NT2/D1 (cell line): ENCODE measurements around the gene SLC22A17.

Source experiments
- DNase-seq: peaks from one replicate; pipeline ENCODE4 v3.0.0-alpha.2; 2011; ENCODE audit warnings: low read depth, low spot score
- H3K27me3 ChIP-seq: 2 replicates; pipeline ENCODE4 v1.6.0; 2011; ENCODE audit warnings: mild to moderate bottlenecking; ENCODE audit not compliant: insufficient read length, insufficient read depth
- H3K36me3 ChIP-seq: 2 replicates; pipeline ENCODE4 v1.6.1; 2011; ENCODE audit warnings: mild to moderate bottlenecking, low read length, mixed read lengths; ENCODE audit not compliant: insufficient read depth, insufficient read length
- H3K4me1 ChIP-seq: 2 replicates; pipeline ENCODE4 v1.5.1; 2011; ENCODE audit not compliant: insufficient read depth, insufficient read length
- H3K4me3 ChIP-seq: 2 replicates; pipeline ENCODE4 v1.5.1; 2011; ENCODE audit warnings: low read depth; ENCODE audit not compliant: insufficient read length
- H3K9ac ChIP-seq: 2 replicates; pipeline ENCODE4 v1.6.0; 2011; ENCODE audit warnings: low read depth; ENCODE audit not compliant: insufficient read length
- H3K9me3 ChIP-seq: 2 replicates; pipeline ENCODE4 v1.5.1; 2011; ENCODE audit warnings: mild to moderate bottlenecking, low read length; ENCODE audit not compliant: insufficient read depth
- SUZ12 ChIP-seq: IDR thresholded peaks from 2 replicates; pipeline ENCODE4 v1.6.1; 2011; ENCODE audit not compliant: insufficient read length, insufficient read depth; ENCODE audit errors: extremely low read depth
- YY1 ChIP-seq: IDR thresholded peaks from 2 replicates; pipeline ENCODE4 v1.6.1; 2011; ENCODE audit not compliant: insufficient read length, insufficient read depth
- ZNF274 ChIP-seq: IDR thresholded peaks from 2 replicates; pipeline ENCODE4 v1.6.1; 2011; ENCODE audit warnings: mild to moderate bottlenecking, low read depth, low read length

The SLC22A17 gene

DNA sequence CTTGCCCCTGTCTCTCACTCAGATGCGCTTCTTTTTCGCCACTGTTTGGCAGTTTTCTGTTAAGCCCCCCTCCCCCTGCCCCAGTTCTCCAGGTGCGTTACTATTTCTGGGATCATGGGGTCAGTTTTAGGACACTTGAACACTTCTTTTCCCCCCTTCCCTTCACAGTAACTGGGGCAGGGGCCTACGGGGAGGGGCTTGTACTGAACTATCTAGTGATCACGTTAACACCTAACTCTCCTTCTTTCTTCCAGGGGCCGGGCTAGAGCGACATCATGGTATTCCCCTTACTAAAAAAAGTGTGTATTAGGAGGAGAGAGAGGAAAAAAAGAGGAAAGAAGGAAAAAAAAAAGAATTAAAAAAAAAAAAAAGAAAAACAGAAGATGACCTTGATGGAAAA is 27.7 kb downstream of the SLC22A17 start:
- no peak for TF ChIP-seq SUZ12
- no peak for TF ChIP-seq YY1
- TF ChIP-seq ZNF274, result no peak

DNA sequence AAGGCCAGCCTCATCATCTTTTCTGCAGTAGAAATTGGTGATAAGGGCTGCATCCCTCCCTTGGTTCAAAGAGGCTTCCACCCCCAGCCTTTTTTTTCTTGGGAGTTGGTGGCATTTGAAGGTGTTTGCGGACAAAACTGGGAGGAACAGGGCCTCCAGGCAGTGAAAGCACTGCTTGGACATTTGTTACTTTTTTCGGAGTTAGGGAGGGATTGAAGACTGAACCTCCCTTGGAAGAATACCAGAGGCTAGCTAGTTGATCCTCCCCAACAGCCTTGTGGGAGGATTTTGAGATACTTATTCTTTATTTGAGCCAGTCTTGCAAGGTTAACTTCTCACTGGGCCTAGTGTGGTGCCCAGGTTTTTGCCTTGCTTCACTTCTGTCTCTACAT is 28.2 kb downstream of the SLC22A17 start:
- Histone ChIP-seq H3K4me3 (no peak overlapping the region), H3K9me3 (no peaks in the 10 kb centered on the region), H3K9ac (peak overlapping the region; percentile 27), H3K36me3 (peaks cover 44% of the 10 kb centered on the region), H3K27me3 (no peaks in the 10 kb centered on the region), H3K4me1 (no peaks in the 10 kb centered on the region)
- no peak for DNase-seq
- no peak for TF ChIP-seq ZNF274
- TF ChIP-seq YY1, result no peak
- TF ChIP-seq SUZ12, result no peak

More for the DNA sequence above, 27.7 kb downstream of the SLC22A17 start:
- Histone ChIP-seq H3K36me3 (peaks cover 39% of the 10 kb centered on the region), H3K27me3 (no peaks in the 10 kb centered on the region), H3K4me3 (no peak overlapping the region), H3K4me1 (no peaks in the 10 kb centered on the region), H3K9ac (no peak overlapping the region), H3K9me3 (no peaks in the 10 kb centered on the region)
- DNase-seq, result no peak

DNA sequence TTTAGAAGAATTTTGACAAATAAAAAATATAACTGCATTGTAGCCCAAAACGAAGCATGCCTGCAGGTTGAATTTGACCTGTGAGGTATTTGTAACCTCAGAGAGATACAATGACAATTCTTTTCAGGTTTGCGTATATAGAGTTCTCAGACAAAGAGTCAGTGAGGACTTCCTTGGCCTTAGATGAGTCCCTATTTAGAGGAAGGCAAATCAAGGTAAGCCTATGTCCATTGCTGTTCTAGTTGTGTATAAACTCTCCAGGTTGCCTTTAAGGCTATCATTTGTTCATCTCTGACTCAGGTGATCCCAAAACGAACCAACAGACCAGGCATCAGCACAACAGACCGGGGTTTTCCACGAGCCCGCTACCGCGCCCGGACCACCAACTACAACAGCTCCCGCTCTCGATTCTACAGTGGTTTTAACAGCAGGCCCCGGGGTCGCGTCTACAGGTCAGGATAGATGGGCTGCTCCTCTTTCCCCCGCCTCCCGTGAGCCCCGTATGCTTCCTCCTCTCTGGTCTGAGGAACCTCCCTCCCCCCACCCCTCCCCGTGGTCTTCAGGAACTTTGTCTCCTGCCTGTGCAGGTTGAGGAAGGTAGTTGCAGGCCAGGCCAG is 28.7 kb downstream of the SLC22A17 start:
- H3K9me3 ChIP-seq, result no peaks in the 10 kb centered on the region
- DNase-seq, result no peak
- peak overlapping the region; percentile 27 for H3K9ac ChIP-seq
- peaks cover 45% of the 10 kb centered on the region for H3K36me3 ChIP-seq
- no peak for TF ChIP-seq SUZ12
- TF ChIP-seq YY1, result no peak
- no peak for TF ChIP-seq ZNF274
- no peak overlapping the region for H3K4me3 ChIP-seq
- H3K4me1 ChIP-seq, result no peaks in the 10 kb centered on the region
- H3K27me3 ChIP-seq, result no peaks in the 10 kb centered on the region

DNA sequence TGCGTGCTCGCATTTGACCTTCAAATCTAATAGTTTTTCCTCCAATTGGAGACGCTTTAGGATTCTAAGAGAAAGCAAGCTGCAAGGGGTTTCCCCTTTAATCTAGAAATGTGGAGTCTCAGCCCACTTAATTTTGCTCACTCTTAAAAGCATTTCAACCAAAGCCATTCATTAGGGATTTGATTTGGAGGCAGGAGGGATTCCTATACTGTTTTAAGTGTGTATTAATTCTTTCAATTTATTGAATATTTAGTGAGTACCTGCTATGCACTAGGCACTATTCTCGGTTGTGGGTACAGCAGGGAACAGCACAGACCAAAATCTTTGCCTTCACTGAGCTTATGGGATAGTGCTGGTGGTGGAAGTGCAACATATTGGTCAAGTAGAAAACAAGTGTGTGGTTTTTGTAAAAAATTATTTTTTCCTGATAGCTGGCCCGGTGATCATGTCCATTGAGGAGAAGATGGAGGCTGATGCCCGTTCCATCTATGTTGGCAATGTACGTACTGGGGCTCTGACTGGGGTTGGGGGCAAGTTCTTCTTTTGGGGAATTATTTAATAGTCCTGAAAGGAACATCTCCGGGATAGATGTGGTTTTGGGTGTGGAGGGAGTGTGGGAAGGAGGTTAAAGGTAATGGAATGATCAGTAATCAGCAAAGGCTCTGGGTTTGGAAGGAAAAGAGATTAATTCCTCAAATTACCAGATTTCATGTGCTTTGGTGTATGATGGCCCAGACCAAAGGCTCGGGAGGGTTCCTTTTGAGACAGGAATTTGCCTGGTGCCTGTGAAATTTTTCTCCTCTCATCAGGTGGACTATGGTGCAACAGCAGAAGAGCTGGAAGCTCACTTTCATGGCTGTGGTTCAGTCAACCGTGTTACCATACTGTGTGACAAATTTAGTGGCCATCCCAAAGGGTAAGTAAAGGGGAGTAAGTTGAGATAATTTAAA is 29.8 kb downstream of the SLC22A17 start:
- no peaks in the 10 kb centered on the region for H3K27me3 ChIP-seq
- H3K36me3 ChIP-seq, result peaks cover 45% of the 10 kb centered on the region
- no peaks in the 10 kb centered on the region for H3K9me3 ChIP-seq
- DNase-seq, result no peak
- H3K4me1 ChIP-seq, result no peaks in the 10 kb centered on the region
- peak overlapping the region; percentile 92 for H3K9ac ChIP-seq
- TF ChIP-seq ZNF274, result no peak
- no peak for TF ChIP-seq YY1
- no peak for TF ChIP-seq SUZ12
- H3K4me3 ChIP-seq, result peak overlapping the region; percentile 83

DNA sequence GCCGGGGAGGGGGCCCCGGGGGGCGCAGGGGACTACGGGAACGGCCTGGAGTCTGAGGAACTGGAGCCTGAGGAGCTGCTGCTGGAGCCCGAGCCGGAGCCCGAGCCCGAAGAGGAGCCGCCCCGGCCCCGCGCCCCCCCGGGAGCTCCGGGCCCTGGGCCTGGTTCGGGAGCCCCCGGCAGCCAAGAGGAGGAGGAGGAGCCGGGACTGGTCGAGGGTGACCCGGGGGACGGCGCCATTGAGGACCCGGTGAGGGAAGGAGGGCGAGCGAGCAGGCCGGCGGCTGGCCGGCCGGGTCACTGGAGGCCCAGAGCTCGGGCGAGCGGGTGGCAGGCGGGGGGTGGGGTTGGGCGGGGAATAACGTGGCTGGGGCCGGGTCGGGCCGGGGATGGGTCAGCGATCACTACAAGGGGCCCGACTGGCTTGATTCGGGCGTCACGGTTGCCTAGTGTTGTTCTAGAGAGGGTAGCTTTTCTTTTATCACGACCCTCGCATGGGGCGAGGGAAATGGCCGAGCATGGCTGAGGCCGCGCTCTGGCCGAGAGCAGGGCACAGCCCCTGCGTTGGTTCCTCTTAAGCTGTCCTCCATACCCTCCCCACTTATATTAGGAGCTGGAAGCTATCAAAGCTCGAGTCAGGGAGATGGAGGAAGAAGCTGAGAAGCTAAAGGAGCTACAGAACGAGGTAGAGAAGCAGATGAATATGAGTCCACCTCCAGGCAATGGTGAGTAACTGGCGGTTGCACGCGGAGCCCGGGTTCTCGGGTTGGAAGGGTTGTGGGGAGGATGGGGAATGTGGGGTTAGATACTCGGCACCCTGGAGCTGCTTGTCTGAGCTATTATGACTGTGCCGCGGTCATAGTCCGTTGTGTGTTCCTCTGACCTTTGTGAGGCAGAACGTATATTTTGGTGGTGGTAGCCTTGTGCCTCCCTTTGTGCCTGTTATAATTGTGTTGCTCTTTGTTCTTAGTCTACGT is 30.8 kb downstream of the SLC22A17 start:
- H3K36me3 ChIP-seq, result peaks cover 46% of the 10 kb centered on the region
- no peak for TF ChIP-seq ZNF274
- TF ChIP-seq YY1, result no peak
- no peak for TF ChIP-seq SUZ12
- H3K9ac ChIP-seq, result peak overlapping the region; percentile 92
- peak overlapping the region; percentile 83 for H3K4me3 ChIP-seq
- DNase-seq, result no peak
- H3K9me3 ChIP-seq, result no peaks in the 10 kb centered on the region
- no peaks in the 10 kb centered on the region for H3K27me3 ChIP-seq
- H3K4me1 ChIP-seq, result no peaks in the 10 kb centered on the region

DNA sequence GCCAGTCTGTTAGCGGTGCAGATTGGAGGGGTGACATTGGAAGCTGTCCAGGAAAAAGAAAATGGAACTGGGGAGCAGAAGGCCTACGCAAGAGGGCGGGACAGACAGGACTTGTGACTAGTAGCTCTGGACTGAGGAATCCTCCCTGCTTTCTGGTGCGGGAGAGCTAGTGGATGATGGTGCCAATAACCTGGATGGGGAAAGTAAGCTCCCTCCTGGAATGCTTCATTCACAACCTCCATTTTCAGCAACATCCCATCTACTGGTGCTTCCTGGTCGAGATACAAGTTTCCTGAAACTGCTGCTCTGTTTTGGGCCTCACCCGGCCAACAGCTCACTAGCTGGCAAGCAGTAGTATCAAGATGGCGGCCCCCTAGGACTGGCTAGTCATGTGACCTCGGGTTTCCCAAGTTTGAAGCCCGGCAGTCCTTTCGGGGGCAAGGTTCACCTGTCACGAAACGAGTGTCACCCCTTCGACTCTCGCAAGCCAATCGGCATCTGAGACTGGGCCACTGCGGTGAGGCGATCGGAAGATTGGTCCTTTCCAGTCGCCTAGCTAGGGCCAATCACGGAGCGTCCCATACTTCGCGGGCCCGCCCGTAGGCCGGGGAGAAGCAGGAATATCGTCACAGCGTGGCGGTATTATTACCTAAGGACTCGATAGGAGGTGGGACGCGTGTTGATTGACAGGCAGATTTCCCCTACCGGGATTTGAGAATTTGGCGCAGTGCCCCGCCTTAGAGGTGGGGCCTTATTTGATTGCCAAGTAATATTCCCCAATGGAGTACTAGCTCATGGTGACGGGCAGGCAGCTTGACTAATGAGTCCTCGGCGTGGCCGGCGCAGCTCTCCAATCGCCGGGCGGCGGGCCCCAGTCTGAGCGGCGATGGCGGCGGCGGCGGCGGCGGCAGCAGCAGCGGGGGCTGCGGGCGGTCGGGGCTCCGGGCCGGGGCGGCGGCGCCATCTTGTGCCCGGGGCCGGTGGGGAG is 31.8 kb downstream of the SLC22A17 start, which contains the start of gene PABPN1:
Gene PABPN1 (plus strand): TSS at position 874 of the 988 bp plus-strand sequence. CDS start 13 bp downstream, at position 887.
- TF ChIP-seq SUZ12 (no peak), YY1 (peak; percentile 93), ZNF274 (no peak)
- H3K36me3 ChIP-seq, result peaks cover 47% of the 10 kb centered on the region
- H3K9me3 ChIP-seq, result no peaks in the 10 kb centered on the region
- H3K9ac ChIP-seq, result peak within 1 kb of the TSS; percentile 92
- H3K4me3 ChIP-seq, result peak within 1 kb of the TSS; percentile 83
- peak; percentile 99 for DNase-seq
- no peaks in the 10 kb centered on the region for H3K27me3 ChIP-seq
- no peaks in the 10 kb centered on the region for H3K4me1 ChIP-seq
